K562 (cell line): ENCODE measurements around the gene HES5. TPM values are rescaled to one million over a fixed set of nuclear protein-coding genes. Genes with fewer than 3 reads are reported as not detected.

ENCODE experiments used
- ATAC-seq: fragments of 200-7000 bp; cut with Tn5 transposase; 3 replicates; pipeline ENCODE4 v1.9.1; 2020; ENCODE audit warnings: moderate library complexity
- BruUV-seq: library from RNA; stranded (reverse); fragments of 400-500 nt; replicated peaks from 2 replicates; lab custom pipeline; 2021; lab: Mats Ljungman, UMichigan
- CTCF ChIA-PET: fragments of 300-600 bp; formaldehyde crosslinking; extraction: SDS; loops from one replicate; lab custom pipeline; 2021; ENCODE audit warnings: low intra/inter-chr PET ratio; lab: Yijun Ruan, JAX
- POLR2A ChIA-PET: fragments of 300-600, 350-650 bp; sonication (Branson Sonifier 250); formaldehyde crosslinking; extraction: SDS; loops from one replicate; lab custom pipeline; 2021; ENCODE audit warnings: antibody characterized with exemption, inconsistent platforms; lab: Yijun Ruan, JAX
- DNase-seq, 4 experiments: peaks; one replicate each; pipeline versions ENCODE4 v3.0.0 to v3.0.0-alpha.2; 2011 to 2018; ENCODE audit warnings: low spot score in 3 of 4, mixed read lengths in 3 of 4; ENCODE audit errors: extremely low read depth in 1 of 4
- FAIRE-seq: peaks from 2 replicates; lab custom pipeline; 2011; peaks lifted over from hg19 to GRCh38; lab: Jason Lieb, UNC
- H2AFZ ChIP-seq: 2 replicates; pipeline ENCODE4 v1.6.0; 2011; ENCODE audit warnings: low read depth, low read length, control low read depth, inconsistent platforms
- H3K27ac ChIP-seq: fragments of 200-600 bp; 3 replicates; pipeline ENCODE4 v1.8.0; 2011; ENCODE audit warnings: low read depth, mild to moderate bottlenecking, control low read depth, inconsistent platforms, low read length, moderate library complexity, mixed read lengths; ENCODE audit errors: extremely low read depth
- H3K27me3 ChIP-seq, 2 experiments: fragments of 300-600 bp in 1 of 2; 2 replicates in 1 of 2; 3 replicates in 1 of 2; pipeline versions ENCODE4 v1.6.0 to v1.8.0; 2011; ENCODE audit warnings: inconsistent platforms in 2 of 2, low read length in 2 of 2, mild to moderate bottlenecking in 1 of 2, mixed read lengths in 1 of 2, moderate library complexity in 1 of 2; ENCODE audit not compliant: control insufficient read depth in 2 of 2, insufficient read depth in 2 of 2
- H3K36me3 ChIP-seq: fragments of 300-600 bp; 3 replicates; pipeline ENCODE4 v1.8.0; 2011; ENCODE audit warnings: mild to moderate bottlenecking, low read length, inconsistent platforms; ENCODE audit not compliant: control insufficient read depth, insufficient read depth
- H3K4me1 ChIP-seq, 2 experiments: fragments of 200-600 bp in 1 of 2; replicated peaks in 1 of 2; 2 replicates in 1 of 2; 3 replicates in 1 of 2; pipeline versions ENCODE4 v1.5.1 to v1.8.0; 2011; ENCODE audit warnings: inconsistent platforms in 2 of 2, low read length in 2 of 2, mild to moderate bottlenecking in 1 of 2, mixed read lengths in 1 of 2, moderate library complexity in 1 of 2; ENCODE audit not compliant: control insufficient read depth in 2 of 2, insufficient read depth in 2 of 2
- H3K4me2 ChIP-seq: 2 replicates; pipeline ENCODE4 v1.6.1; 2011; ENCODE audit warnings: low read length, control low read depth, inconsistent platforms, mixed read lengths; ENCODE audit not compliant: insufficient read depth
- H3K4me3 ChIP-seq: fragments of 200-600 bp; sonication (generic), shearing (Covaris generic); 2 replicates; pipeline ENCODE4 v1.5.1; 2016; ENCODE audit warnings: control low read depth, inconsistent platforms
- H3K79me2 ChIP-seq: fragments of 200-600 bp; 3 replicates; pipeline ENCODE4 v1.8.0; 2011; ENCODE audit warnings: low read length, inconsistent platforms; ENCODE audit not compliant: control insufficient read depth, insufficient read depth
- H3K9ac ChIP-seq, 2 experiments: 2 replicates each; pipeline versions ENCODE4 v1.6.0 to v1.6.1; 2011; ENCODE audit warnings: low read depth in 2 of 2, low read length in 2 of 2, control low read depth in 1 of 2, inconsistent platforms in 1 of 2, mild to moderate bottlenecking in 1 of 2, mixed read lengths in 1 of 2; ENCODE audit not compliant: insufficient read depth in 1 of 2
- H3K9me1 ChIP-seq: one replicate; pipeline ENCODE4 v1.6.0; 2011; ENCODE audit warnings: inconsistent platforms, mild to moderate bottlenecking, low read length, moderate library complexity; ENCODE audit not compliant: control insufficient read depth, insufficient read depth
- H3K9me3 ChIP-seq: replicated peaks from 2 replicates; pipeline ENCODE4 v1.5.1; 2011; ENCODE audit warnings: low read depth, low read length, inconsistent platforms; ENCODE audit not compliant: control insufficient read depth, insufficient read depth
- H4K20me1 ChIP-seq: replicated peaks from 2 replicates; pipeline ENCODE4 v1.6.1; 2011; ENCODE audit warnings: low read length, inconsistent platforms, mixed read lengths; ENCODE audit not compliant: control insufficient read depth, insufficient read depth
- ATF6 ChIP-seq: sonication (generic); formaldehyde crosslinking; IDR thresholded peaks from 2 replicates; pipeline ENCODE4 v1.4.0; 2020; ENCODE audit warnings: mild to moderate bottlenecking, missing genetic modification reagents
- UBTF ChIP-seq, 2 experiments: IDR thresholded peaks; 2 replicates each; pipeline ENCODE4 v1.6.1; 2012; ENCODE audit warnings: improper control_type of control experiment in 2 of 2, low read depth in 2 of 2, low read length in 2 of 2, borderline replicate concordance in 1 of 2
- ZNF124 ChIP-seq: sonication (generic); formaldehyde crosslinking; IDR thresholded peaks from 2 replicates; pipeline ENCODE4 v1.8.1; 2022; ENCODE audit warnings: missing genetic modification reagents
- WGBS: fragments of 100-300 bp; shearing (Covaris generic); methylation state at CpG from one replicate; pipeline ENCODE4 v1.1.6; 2016; ENCODE audit warnings: low coverage, mixed read lengths; ENCODE audit not compliant: insufficient coverage; ENCODE audit errors: missing lambda C conversion rate; 5-methylcytosine and 5-hydroxymethylcytosine counted together
- in situ Hi-C: fragments of 300-500 bp; cut with MboI; formaldehyde crosslinking; loops from 4 replicates; pipeline ENCODE4 v1.15.0; 2018; ENCODE audit warnings: inconsistent platforms, mixed read lengths
- intact Hi-C: fragments of 100-400 bp; cut with micrococcal nuclease; formaldehyde crosslinking; loops from 2 replicates; pipeline ENCODE4 v1.14.2; 2022
- polyA plus RNA-seq, 8 experiments: library from polyadenylated mRNA; depleted of rRNA in 4 of 8; stranded (reverse) in 5 of 8; unstranded in 3 of 8; fragments of >200 nt; fragmentation: Nextera tagmentation in 2 of 8; fragmentation: Illumina TruSeq in 1 of 8; extraction: Ambion mirVana in 2 of 8; extraction: Trizol in 1 of 8; gene quantifications; 2 replicates each; pipeline versions ENCODE4 v1.2.1 to v1.2.3, GENCODE V29; 2011 to 2014; ENCODE audit warnings: inconsistent platforms in 1 of 8, missing spikeins in 1 of 8
- total RNA-seq, 7 experiments: library from RNA; depleted of rRNA in 6 of 7; stranded (reverse); fragments of >200 nt in 6 of 7; fragmentation: Illumina TruSeq in 2 of 7; extraction: Trizol in 2 of 7; gene quantifications; 2 replicates each; pipeline versions ENCODE4 v1.2.1 to v1.2.3, GENCODE V29; 2011 to 2021; ENCODE audit warnings: low replicate concordance in 1 of 7

The HES5 gene
- total and polyA plus RNA-seq, 9 of the 15 experiments (the other 6 are each of a cell fraction or from before 2014, with no cell fraction given): not detected

GRCh38 chr1:2532485-2533160, 2.6 kb upstream of the HES5 start:
- H3K9me3 ChIP-seq: no peaks in the 10 kb centered on the region
- POLR2A ChIA-PET: interaction anchor here (1.1 to 1.5 kb wide), 3 partner anchors 9 to 15 kb away, joined by 3 to 4 read pairs (median 4); no protein-coding TSS in a partner anchor
- WGBS: 19% methylated on average over 14 of the region's 23 CpGs
- H3K9me1 ChIP-seq: no peaks in the 10 kb centered on the region
- no peaks in the 10 kb centered on the region for H3K79me2 ChIP-seq
- BruUV-seq: no TSS peak
- no peak for FAIRE-seq
- TF ChIP-seq ZNF124 (CRISPR knock-in tag): no peak
- ATAC-seq: no peak
- H2AFZ ChIP-seq: no peak overlapping the region
- CTCF ChIA-PET: no interaction called here
- in situ Hi-C loops: loop anchor here (25.0 kb wide), 1 partner anchor 345 kb away; the partner anchor contains the start of gene FAAP20
- peak overlapping the region in 1 of 2 experiments; percentile 48; a peak in 1 of 4 replicates for H3K9ac ChIP-seq
- no peak for DNase-seq
- H3K4me1 ChIP-seq: peaks cover 0 to 80% of the 10 kb centered on the region in 2 experiments; a peak in 3 of 5 replicates
- intact Hi-C loops: no loop called here
- no peak overlapping the region for H3K27ac ChIP-seq
- no peak overlapping the region for H3K4me2 ChIP-seq
- H3K27me3 ChIP-seq: peaks cover 46 to 73% of the 10 kb centered on the region in 2 experiments; a peak in 4 of 5 replicates
- no peaks in the 10 kb centered on the region for H3K36me3 ChIP-seq
- no peak overlapping the region for H3K4me3 ChIP-seq
- H4K20me1 ChIP-seq: peaks cover 6% of the 10 kb centered on the region; the same call in 1 of the 2 replicates

GRCh38 chr1:2530513-2531361, 674 bp upstream of the HES5 start:
- Histone ChIP-seq H3K4me1 (peaks cover 3 to 82% of the 10 kb centered on the region in 2 experiments; a peak in 3 of 5 replicates), H3K4me2 (no peak overlapping the region), H3K27ac (no peak overlapping the region), H4K20me1 (peaks cover 12% of the 10 kb centered on the region; the same call in 1 of the 2 replicates), H3K79me2 (peaks cover 4% of the 10 kb centered on the region), H3K4me3 (no peak overlapping the region), H3K36me3 (no peaks in the 10 kb centered on the region), H3K27me3 (peaks cover 39 to 56% of the 10 kb centered on the region in 2 experiments; a peak in 4 of 5 replicates), H3K9me3 (no peaks in the 10 kb centered on the region), H2AFZ (no peak overlapping the region), H3K9me1 (no peaks in the 10 kb centered on the region), H3K9ac (no peak overlapping the region; a peak in 2 of 4 replicates)
- FAIRE-seq (no peak), ATAC-seq (no peak), DNase-seq (no peak)
- ChIA-PET CTCF (no interaction called here), POLR2A (interaction anchor here (1.0 kb wide), 1 partner anchor 30 kb away, joined by 5 read pairs; no protein-coding TSS in a partner anchor)
- in situ Hi-C loops: loop anchor here (25.0 kb wide), 1 partner anchor 343 kb away; the partner anchor contains the start of gene FAAP20
- intact Hi-C loops: no loop called here
- WGBS: 24% methylated on average over 24 of the region's 30 CpGs
- BruUV-seq: no TSS peak
- TF ChIP-seq UBTF (IDR thresholded peaks at IDR 0.05; ENCODE audit: borderline replicate concordance in 1 of 2, low read depth in 2 of 2, low read length in 2 of 2) (peak; percentile 23 to 26; a peak in 1 of 4 replicates), ATF6 (no peak)
